RWPE1 (cell line): ENCODE results near the gene NCAM1.

Experiments
- CTCF ChIA-PET: fragments of 350-600 bp; sonication (Branson Sonifier 250); formaldehyde crosslinking; extraction: SDS; loops from one replicate; lab custom pipeline; 2021; lab: Yijun Ruan, JAX
- POLR2A ChIA-PET: fragments of 400-600 bp; formaldehyde crosslinking; extraction: SDS; loops from one replicate; lab custom pipeline; 2020; ENCODE audit warnings: antibody characterized with exemption; ENCODE audit not compliant: low non-redundant PET; lab: Yijun Ruan, JAX
- DNase-seq: peaks from one replicate; pipeline ENCODE4 v3.0.0; 2012; ENCODE audit warnings: low spot score
- H3K27ac ChIP-seq: fragments of 450-650 bp; 2 replicates; pipeline ENCODE4 v1.5.1; 2017
- CTCF ChIP-seq: fragments of 450-650 bp; conservative IDR thresholded peaks from 2 replicates; pipeline ENCODE4 v1.5.1; 2017; ENCODE audit warnings: low read depth, mild to moderate bottlenecking

Gene NCAM1

GRCh38 chr11:113022262-113022661 lies 61.0 kb downstream of the NCAM1 start:
- POLR2A ChIA-PET, result no interaction called here
- CTCF ChIA-PET, result no interaction called here
- no peak overlapping the region for H3K27ac ChIP-seq
- no peak for TF ChIP-seq CTCF
- DNase-seq, result no peak

- no peak for TF ChIP-seq CTCF
- H3K27ac ChIP-seq, result no peak overlapping the region
- CTCF ChIA-PET, result no interaction called here
- peak; percentile 26 for DNase-seq
- POLR2A ChIA-PET, result no interaction called here
These were observed 62.0 kb downstream of the NCAM1 start for GRCh38 chr11:113023228-113023627.

- CTCF ChIA-PET, result interaction anchor here (0.6 kb wide), 1 partner anchor 68 kb away, joined by 3 read pairs; no protein-coding TSS in a partner anchor
These were observed 62.8 kb downstream of the NCAM1 start for GRCh38 chr11:113023986-113024385.

GRCh38 chr11:113026778-113027177 lies 65.6 kb downstream of the NCAM1 start:
- POLR2A ChIA-PET, result no interaction called here
- H3K27ac ChIP-seq, result no peak overlapping the region
- no peak for TF ChIP-seq CTCF
- CTCF ChIA-PET, result no interaction called here
- no peak for DNase-seq

More at GRCh38 chr11:113023986-113024385, 62.8 kb downstream of the NCAM1 start:
- POLR2A ChIA-PET, result no interaction called here
- no peak for TF ChIP-seq CTCF
- H3K27ac ChIP-seq, result no peak overlapping the region
- no peak for DNase-seq

GRCh38 chr11:113034576-113034975 lies 73.4 kb downstream of the NCAM1 start:
- ChIA-PET CTCF (interaction anchor here (0.7 kb wide), 1 partner anchor 21 kb away, joined by 3 read pairs; no protein-coding TSS in a partner anchor), POLR2A (no interaction called here)
- DNase-seq, result no peak
- no peak overlapping the region for H3K27ac ChIP-seq
- TF ChIP-seq CTCF, result no peak

GRCh38 chr11:113035708-113036107 lies 74.5 kb downstream of the NCAM1 start:
- ChIA-PET POLR2A (no interaction called here), CTCF (no interaction called here)
- DNase-seq, result no peak
- TF ChIP-seq CTCF, result no peak
- no peak overlapping the region for H3K27ac ChIP-seq

GRCh38 chr11:113043698-113044097 lies 82.5 kb downstream of the NCAM1 start:
- CTCF ChIA-PET, result no interaction called here

More at GRCh38 chr11:113043698-113044097, 82.5 kb downstream of the NCAM1 start:
- POLR2A ChIA-PET, result no interaction called here
- no peak for TF ChIP-seq CTCF
- H3K27ac ChIP-seq, result no peak overlapping the region
- no peak for DNase-seq
